ENCODE measurements around the gene DCDC1.

DNA sequence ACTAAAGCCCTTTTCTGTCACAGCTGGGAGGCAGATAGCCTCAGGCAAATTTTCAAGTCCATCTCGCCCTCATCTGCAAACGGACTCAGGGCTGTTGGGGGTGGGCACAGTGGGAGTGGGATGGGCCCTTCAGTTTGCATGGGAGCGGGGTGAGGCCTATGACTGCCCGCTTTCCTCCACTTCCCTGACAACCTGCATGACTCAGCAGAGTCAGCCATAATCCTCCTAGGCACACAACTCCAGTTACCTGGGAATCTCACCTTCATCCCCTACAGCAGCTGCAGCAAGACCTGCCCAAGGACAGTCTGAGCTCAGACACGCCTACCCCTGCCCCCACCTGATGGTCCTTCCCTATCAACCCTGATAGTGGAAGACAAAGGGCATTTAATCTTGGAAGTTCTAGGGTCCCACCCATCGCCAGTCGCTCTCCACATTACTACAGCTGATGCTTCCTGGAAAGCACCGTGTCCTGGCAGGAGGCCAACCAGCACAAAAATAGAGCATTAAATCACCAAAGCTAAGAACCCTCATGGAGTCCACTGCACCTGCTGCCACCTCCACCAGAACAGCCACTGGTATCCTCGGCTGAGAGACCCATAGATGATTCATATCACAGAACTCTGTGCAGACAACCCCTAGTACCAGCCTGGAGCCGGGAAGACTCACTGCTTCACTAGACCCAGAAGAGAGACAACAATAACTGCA is 319.3 kb downstream of the DCDC1 start:
- TF ChIP-seq POLR2A (IDR thresholded peaks at IDR 0.05): no peak
- no peak for TF ChIP-seq CTCF (IDR thresholded peaks at IDR 0.05)
